OCI-LY7 (cell line): ENCODE results near the gene HOXD4.

Experiments used
- EZH2phosphoT487 ChIP-seq: fragments of 200-600 bp; sonication (generic); IDR thresholded peaks from 2 replicates; pipeline ENCODE4 v1.6.1; 2018; ENCODE audit warnings: low read depth, borderline replicate concordance, mild to moderate bottlenecking, mixed run types, antibody characterized with exemption, low read length, moderate library complexity, mixed read lengths
- TF ChIP-seq, protein P1 (sequence below): fragments of 200-600 bp; sonication (generic); conservative IDR thresholded peaks from 2 replicates; pipeline ENCODE4 v1.5.1; 2014; ENCODE audit warnings: mild to moderate bottlenecking, antibody characterized with exemption, low read length, moderate library complexity, mixed read lengths

GRCh38 chr2:176158186-176158591, 6.8 kb downstream of the HOXD4 start:
- TF ChIP-seq, protein P1, sequence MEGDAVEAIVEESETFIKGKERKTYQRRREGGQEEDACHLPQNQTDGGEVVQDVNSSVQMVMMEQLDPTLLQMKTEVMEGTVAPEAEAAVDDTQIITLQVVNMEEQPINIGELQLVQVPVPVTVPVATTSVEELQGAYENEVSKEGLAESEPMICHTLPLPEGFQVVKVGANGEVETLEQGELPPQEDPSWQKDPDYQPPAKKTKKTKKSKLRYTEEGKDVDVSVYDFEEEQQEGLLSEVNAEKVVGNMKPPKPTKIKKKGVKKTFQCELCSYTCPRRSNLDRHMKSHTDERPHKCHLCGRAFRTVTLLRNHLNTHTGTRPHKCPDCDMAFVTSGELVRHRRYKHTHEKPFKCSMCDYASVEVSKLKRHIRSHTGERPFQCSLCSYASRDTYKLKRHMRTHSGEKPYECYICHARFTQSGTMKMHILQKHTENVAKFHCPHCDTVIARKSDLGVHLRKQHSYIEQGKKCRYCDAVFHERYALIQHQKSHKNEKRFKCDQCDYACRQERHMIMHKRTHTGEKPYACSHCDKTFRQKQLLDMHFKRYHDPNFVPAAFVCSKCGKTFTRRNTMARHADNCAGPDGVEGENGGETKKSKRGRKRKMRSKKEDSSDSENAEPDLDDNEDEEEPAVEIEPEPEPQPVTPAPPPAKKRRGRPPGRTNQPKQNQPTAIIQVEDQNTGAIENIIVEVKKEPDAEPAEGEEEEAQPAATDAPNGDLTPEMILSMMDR = no peak
- TF ChIP-seq EZH2phosphoT487 = no peak
